Nephron progenitor cell (in vitro differentiated cells): ENCODE data around the gene XAGE1B.
"Not testable (repeated sequence)": the region's sequence is repeated elsewhere in the genome, so short reads cannot be mapped to it uniquely, and the experiment has no call there.

ENCODE experiments used
- DNase-seq: peaks from one replicate; pipeline ENCODE4 v3.0.0; 2021
- H3K27ac Mint-ChIP-seq: 2 replicates; pipeline ENCODE4 v1.8.0; 2021; ENCODE audit warnings: mild to moderate bottlenecking, moderate library complexity, mixed read lengths
- H3K27me3 Mint-ChIP-seq: 2 replicates; pipeline ENCODE4 v1.8.0; 2021; ENCODE audit warnings: mild to moderate bottlenecking, low read depth, mixed read lengths; ENCODE audit not compliant: poor library complexity
- H3K36me3 Mint-ChIP-seq: 2 replicates; pipeline ENCODE4 v1.8.0; 2021; ENCODE audit warnings: low read depth, mixed read lengths
- H3K4me1 Mint-ChIP-seq: 2 replicates; pipeline ENCODE4 v1.8.0; 2021; ENCODE audit warnings: mixed read lengths
- H3K4me3 Mint-ChIP-seq: 2 replicates; pipeline ENCODE4 v1.8.0; 2021; ENCODE audit warnings: mild to moderate bottlenecking, moderate library complexity, mixed read lengths
- H3K9me3 Mint-ChIP-seq: 2 replicates; pipeline ENCODE4 v1.8.0; 2021; ENCODE audit warnings: mild to moderate bottlenecking, moderate library complexity, mixed read lengths

XAGE1B gene

DNA sequence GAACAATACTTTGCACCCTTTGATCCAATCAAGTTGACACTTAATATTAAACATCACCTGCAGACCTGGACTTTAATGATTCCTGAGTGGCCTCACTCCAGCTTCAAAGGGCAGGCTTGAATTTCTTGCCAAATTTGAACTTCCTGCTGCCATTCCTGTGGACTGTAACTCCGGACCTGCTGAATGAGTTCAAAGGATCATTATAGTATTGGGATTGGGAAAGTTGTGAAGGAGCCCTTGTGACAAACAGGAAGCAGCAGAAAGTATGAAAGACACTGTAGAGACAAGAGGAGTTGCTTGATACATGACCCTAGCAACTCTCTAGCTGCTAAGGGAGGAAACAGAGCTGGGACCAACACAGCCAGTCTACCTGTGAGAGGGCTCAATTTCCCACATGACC is 45.6 kb downstream of the XAGE1B start:
- peaks cover 20% of the 10 kb centered on the region for H3K9me3 Mint-ChIP-seq
- not testable (repeated sequence) for H3K4me1 Mint-ChIP-seq, H3K27ac Mint-ChIP-seq, DNase-seq, H3K27me3 Mint-ChIP-seq, H3K4me3 Mint-ChIP-seq, H3K36me3 Mint-ChIP-seq
